Erythroblast (primary cell): Measurements from ENCODE around the gene ADM.
A peak's percentile ranks its signal among the peaks of the same experiment; 100 is the strongest.

Experiments used
- DNase-seq, 2 experiments: peaks; one replicate each; lab custom pipeline; 2025; lab: John Stamatoyannopoulos, UW
- GATA1 ChIP-seq: IDR thresholded peaks from 2 replicates; pipeline ENCODE4 v1.6.1; 2011; ENCODE audit warnings: low read depth, mild to moderate bottlenecking, control low read depth, low read length, moderate library complexity
- POLR2A ChIP-seq: IDR thresholded peaks from 2 replicates; pipeline ENCODE4 v1.6.1; 2011; ENCODE audit warnings: mild to moderate bottlenecking, low read length

Gene ADM

GRCh38 chr11:10298342-10298741 is 6.5 kb upstream of the ADM start:
- DNase-seq = peak in 1 of 2 experiments; percentile 21
- TF ChIP-seq POLR2A (no peak), GATA1 (no peak)

- no peak for DNase-seq
- TF ChIP-seq GATA1 (no peak), POLR2A (no peak)
These were observed 3.1 kb upstream of the ADM start for GRCh38 chr11:10301656-10302358.

- TF ChIP-seq GATA1 (no peak), POLR2A (no peak)
- no peak for DNase-seq
These were observed 2.5 kb upstream of the ADM start for GRCh38 chr11:10302359-10302743.

- TF ChIP-seq POLR2A (no peak), GATA1 (no peak)
- peak; percentile 79 to 87 for DNase-seq
These were observed 1.9 kb upstream of the ADM start for GRCh38 chr11:10302744-10303557.

- TF ChIP-seq POLR2A (no peak), GATA1 (no peak)
- DNase-seq = peak; percentile 31 to 70
These were observed 1.1 kb upstream of the ADM start for GRCh38 chr11:10303558-10304363.

DNA sequence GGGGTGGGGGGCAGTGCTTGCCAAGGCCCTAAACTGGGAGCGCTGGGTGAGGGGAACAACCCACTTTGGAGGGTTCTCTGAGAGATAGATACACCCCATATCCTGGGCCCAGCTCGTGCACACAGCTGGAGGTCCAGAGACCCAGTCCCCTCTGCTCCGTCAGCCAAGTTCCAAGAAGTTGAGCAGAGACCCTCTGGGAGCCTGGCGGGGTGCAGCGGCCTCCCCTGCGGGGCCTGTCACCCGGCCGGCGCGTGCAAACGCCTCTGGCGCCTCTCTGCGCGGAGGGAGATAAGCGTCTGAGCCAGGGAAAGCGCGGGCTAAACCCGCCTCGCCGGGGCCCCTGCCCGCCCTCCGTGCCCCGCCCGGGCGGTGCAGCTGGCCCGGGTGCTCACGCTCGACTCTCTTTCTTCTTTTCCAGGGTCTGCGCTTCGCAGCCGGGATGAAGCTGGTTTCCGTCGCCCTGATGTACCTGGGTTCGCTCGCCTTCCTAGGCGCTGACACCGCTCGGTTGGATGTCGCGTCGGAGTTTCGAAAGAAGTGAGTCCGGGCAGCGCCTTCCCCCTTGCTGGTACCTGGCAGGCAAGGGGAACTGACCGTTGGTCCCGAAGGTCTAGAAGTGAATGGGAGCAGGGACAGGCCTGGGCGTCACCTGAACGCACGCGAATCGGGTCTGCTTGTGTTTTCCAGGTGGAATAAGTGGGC is 540 bp downstream of the ADM start:
- DNase-seq = peak; percentile 84 to 86
- TF ChIP-seq GATA1 = peak; percentile 36
- TF ChIP-seq POLR2A = no peak

GRCh38 chr11:10305964-10306918 is 1.4 kb downstream of the ADM start:
- TF ChIP-seq POLR2A (no peak), GATA1 (no peak)
- peak; percentile 16 to 44 for DNase-seq

DNA sequence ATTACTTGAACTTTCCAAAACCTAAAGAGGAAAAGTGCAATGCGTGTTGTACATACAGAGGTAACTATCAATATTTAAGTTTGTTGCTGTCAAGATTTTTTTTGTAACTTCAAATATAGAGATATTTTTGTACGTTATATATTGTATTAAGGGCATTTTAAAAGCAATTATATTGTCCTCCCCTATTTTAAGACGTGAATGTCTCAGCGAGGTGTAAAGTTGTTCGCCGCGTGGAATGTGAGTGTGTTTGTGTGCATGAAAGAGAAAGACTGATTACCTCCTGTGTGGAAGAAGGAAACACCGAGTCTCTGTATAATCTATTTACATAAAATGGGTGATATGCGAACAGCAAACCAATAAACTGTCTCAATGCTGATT is 2.1 kb downstream of the ADM start:
- TF ChIP-seq GATA1 (no peak), POLR2A (no peak)
- no peak for DNase-seq

GRCh38 chr11:10307400-10308200 is 2.7 kb downstream of the ADM start:
- DNase-seq = peak; percentile 84 to 92
- TF ChIP-seq GATA1 (no peak), POLR2A (no peak)

DNA sequence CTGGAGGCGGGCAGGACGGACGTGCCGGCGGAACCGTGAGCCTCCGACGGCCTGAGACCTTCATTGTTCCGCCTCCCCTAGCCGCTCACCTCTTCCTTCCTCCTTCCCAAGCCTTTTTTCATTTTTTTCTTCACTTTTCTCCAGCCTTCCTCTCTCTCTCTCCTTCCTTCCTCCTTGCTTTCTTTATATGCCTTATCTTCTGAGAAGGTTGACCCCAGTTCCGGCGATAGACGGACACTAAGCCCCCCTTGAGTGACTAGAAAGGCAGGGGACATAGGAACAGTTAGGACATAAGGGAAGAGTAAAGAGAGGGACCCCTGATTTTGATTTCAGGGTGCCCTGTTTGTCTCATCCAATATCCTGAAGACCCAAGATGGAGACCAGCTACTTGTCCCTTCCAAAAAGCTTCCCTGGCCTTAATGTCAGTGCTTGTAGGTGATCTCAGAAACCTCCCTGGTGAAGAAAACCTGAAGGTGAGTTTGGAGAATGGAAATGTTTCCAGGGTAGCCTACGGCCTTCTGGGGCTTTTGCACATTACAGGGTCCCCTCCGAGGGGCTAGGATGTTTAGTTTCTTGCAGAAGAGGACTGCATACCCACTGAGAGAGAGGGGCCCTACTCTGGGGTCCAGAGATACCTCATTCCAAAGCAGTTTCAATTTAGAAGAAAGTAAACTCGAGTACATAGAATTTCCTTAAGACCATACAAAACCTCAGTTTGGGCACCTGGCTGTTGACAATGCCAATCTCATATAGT is 3.5 kb downstream of the ADM start:
- no peak for TF ChIP-seq POLR2A
- TF ChIP-seq GATA1 = no peak

More for the DNA sequence above, 3.5 kb downstream of the ADM start:
- no peak for DNase-seq
